ENCODE measurements around the gene KIAA0513. TPM values are rescaled to one million over a fixed set of nuclear protein-coding genes. Genes with fewer than 3 reads are reported as not detected.

KIAA0513 gene
- total RNA-seq, 2 experiments from 2014 or later, result 7.1 TPM

DNA sequence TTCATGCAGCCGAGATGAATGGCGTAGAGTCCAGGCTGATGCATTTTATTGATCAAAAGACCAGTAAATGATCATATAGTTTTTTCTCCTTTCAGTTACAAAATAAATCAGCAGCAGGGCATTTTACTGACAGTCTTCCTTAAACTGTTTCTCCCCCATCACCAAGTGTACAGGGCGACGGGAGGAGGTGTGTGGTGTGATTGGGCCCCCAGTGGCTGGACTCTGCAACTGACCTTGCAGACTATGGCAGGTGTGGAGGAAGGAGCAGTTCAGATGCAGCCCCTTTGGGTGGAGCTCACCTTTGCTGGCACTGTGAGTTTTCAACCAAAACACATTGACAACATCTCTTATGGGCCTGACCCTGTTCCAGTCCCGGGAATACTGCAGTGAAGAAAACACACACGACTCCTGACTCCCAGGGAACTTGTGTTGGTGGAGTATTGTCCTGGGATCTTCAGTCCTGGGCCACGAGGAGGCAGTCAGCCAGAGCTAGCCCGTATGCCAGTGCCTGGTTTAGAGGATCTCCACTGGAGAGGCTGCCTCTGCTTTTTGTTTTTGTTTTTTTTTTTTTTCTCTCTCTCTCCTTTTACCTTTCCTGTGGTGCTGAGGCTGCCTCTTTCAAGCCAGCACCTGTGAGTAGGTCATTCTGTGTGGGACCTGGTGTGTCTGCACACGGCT is 29.8 kb downstream of the KIAA0513 start:
- POLR2A ChIA-PET, result no interaction called here
- CTCF ChIA-PET, result interaction anchor here (0.6 to 2.7 kb wide), 2 partner anchors 29 to 66 kb away, joined by 3 to 10 read pairs; no protein-coding TSS in a partner anchor

DNA sequence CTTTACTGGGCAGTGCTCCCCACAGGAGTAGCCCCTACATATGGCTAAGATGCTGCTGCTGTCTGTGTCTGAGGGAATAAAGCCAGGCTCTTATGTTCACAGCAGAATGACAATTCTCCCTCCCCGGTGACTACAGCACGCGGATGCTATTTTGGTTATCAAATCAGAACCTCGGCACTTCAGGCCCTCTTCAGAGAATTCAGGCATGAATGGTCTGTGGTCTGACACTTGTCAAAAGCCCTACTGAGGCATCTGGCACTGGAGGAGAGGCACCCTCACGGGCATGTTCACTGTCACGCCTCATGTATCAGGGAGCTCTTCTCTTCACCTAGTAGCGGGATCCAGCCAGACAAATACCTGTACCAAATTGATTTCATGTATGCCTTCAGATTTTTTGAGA is 30.4 kb downstream of the KIAA0513 start:
- ChIA-PET POLR2A (no interaction called here), CTCF (interaction anchor here (0.6 to 2.7 kb wide), 2 partner anchors 28 to 65 kb away, joined by 3 to 10 read pairs; no protein-coding TSS in a partner anchor)

DNA sequence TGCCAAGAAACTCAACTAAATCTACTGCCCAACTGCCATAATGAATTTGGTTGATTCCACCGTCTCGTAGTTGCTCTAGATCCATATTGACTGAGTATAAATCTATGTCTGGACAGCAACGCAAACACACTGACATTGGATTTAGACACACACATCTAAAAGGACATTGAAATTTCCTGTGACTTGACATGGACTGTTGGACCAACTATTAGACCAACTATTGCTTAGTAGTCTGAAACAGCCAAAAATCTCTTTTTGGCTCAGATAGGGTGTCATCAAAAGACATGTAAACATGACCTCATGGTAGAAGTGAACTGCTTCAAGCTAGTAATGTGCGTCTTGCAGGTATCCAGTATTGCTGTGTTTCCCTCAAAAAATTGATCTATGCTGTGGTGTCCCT is 31.3 kb downstream of the KIAA0513 start:
- POLR2A ChIA-PET, result no interaction called here

DNA sequence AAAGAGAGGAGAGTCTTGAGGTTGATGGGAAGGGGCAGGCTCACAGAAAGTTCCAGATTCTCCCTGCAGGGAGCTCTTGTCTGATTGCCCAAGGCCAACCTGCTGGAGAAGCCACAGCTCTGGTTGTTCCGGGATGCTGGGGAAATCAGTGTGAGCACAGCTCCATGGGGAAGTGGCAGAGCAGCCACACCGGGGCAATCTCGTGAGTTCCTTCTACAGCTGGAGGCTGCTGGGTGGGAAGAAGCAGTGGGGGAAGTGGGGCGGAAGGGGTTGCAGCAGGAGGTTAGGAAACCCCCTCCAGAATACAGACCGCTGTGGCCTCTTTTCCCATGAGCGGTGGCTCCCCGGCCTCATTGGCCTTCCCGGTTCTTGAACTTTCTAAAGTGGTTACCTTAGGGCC is 34.0 kb downstream of the KIAA0513 start:
- ChIA-PET POLR2A (no interaction called here), CTCF (interaction anchor here (1.7 kb wide), 1 partner anchor 25 kb away, joined by 5 read pairs; no protein-coding TSS in a partner anchor)

More for the DNA sequence above, 31.3 kb downstream of the KIAA0513 start:
- CTCF ChIA-PET, result interaction anchor here (2.7 kb wide), 1 partner anchor 27 kb away, joined by 10 read pairs; no protein-coding TSS in a partner anchor

DNA sequence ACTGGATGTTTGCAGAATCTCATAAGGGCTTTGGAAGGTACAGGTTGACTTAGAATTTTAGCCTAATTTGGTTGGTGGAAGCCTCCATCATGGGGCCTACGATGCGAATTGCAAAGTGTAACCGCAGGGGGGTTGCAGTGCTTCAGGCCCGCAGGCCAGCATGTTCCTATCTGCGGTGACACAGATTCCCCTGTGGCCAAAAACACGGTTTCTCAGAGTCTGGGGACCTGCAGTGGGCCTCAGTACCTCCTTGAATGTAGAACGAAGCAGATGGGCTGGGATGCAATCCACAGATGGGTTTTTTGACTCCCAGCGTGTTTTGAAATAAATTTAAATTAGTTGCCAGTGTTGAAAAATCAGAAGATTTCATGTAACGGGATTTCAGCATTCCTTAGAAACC is 34.7 kb downstream of the KIAA0513 start:
- CTCF ChIA-PET, result interaction anchor here (1.7 kb wide), 1 partner anchor 24 kb away, joined by 5 read pairs; no protein-coding TSS in a partner anchor
- POLR2A ChIA-PET, result no interaction called here

DNA sequence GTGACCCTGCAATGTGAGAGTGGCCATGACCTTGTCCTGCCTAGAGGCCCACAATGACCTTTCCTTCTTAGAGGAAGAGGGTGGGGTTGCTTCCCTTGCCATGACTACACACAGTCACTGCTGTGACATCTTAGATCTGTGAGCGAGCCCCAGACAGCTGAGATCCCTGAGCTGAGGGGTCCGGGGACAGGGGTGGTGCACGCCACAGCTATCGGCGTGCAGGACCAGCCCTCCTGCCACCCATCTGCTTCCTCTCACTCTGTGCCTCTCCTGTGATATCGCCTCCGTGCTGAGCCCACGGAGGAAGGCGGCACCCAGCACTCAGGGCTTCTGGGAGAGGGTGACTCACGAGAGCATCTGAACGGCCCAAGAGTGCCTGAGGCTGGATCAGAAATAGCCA is 35.2 kb downstream of the KIAA0513 start:
- CTCF ChIA-PET, result no interaction called here
- POLR2A ChIA-PET, result no interaction called here

DNA sequence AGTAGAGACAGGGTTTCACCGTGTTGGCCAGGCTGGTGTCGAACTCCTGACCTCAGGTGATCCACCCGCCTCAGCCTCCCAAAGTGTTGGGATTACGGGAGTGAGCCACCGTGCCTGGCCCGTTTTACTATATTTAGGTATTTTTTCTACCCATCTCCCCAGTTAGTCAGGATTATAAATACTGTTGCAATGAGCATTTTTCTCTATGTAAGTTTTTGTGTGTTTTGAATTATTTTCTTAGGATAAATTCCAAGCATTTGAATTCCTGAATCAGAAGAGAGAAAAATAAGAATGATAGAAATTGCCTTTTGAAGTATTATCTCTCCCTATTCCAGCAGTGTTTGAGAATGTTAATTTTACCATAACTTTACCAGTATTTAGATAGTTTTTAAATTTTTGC is 36.6 kb downstream of the KIAA0513 start:
- POLR2A ChIA-PET, result no interaction called here

DNA sequence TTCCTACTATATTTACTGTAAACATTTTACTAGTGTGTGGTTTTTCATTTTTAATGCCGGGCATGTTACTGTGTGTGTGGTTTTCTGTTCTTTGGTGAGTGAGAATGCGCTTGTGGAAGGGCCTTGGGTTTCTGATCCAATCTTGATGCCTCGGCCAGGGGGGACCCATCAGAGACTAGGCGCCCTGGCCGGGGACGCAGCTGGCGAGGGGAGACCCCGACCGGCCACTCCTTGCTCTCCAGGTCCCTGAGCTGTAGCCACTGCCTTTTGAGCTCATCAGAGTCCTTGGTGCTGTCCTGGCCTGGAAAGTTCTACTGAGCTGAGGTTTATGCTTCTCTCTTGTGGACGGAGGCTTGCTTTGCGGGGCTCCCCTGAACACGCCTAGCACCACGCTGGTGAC is 37.5 kb downstream of the KIAA0513 start:
- POLR2A ChIA-PET, result no interaction called here
- CTCF ChIA-PET, result interaction anchor here (1.3 kb wide), 1 partner anchor 9 kb away, joined by 7 read pairs; no protein-coding TSS in a partner anchor

More for the DNA sequence above, 36.6 kb downstream of the KIAA0513 start:
- CTCF ChIA-PET, result no interaction called here

DNA sequence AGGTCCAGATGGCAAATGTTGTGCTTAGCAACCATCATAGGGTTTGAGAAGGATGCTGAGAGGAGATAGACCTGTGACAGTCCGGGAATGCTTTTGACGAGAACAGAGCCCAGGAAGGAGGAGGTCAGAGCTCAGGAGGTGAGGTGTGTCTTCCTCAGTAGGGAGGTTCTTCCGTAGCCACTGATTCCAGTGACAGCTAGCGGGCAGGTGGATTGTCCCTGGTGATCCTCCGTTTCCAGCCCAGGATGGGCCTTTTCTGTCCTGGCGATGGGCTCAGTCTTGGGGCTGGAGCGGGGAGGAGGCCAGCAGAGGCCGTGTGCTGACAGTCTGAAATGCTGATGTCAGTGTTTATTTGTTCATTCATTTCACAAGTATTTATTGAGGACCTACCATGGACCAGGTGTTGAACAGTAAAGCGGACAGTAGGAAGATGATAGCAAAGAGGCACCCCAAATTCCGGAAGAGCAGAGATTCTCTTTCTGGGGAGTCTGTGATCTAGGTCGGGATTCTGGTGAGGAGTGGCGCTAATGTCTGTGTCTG is 38.8 kb downstream of the KIAA0513 start:
- CTCF ChIA-PET, result no interaction called here
- POLR2A ChIA-PET, result no interaction called here

DNA sequence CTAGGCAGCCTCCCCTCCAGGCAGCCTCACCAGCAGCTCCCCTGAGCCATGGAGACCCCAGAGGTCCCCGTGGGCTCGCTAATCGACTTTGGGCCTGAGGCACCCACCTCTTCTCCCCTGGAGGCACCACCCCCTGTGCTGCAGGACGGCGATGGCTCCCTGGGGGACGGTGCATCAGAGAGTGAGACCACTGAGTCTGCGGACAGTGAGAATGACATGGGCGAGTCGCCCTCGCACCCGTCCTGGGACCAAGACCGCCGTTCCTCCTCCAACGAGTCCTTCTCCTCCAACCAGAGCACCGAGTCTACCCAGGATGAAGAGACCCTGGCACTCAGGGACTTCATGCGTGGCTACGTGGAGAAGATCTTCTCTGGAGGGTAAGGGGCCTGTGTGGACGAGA is 39.4 kb downstream of the KIAA0513 start:
- ChIA-PET CTCF (no interaction called here), POLR2A (no interaction called here)

DNA sequence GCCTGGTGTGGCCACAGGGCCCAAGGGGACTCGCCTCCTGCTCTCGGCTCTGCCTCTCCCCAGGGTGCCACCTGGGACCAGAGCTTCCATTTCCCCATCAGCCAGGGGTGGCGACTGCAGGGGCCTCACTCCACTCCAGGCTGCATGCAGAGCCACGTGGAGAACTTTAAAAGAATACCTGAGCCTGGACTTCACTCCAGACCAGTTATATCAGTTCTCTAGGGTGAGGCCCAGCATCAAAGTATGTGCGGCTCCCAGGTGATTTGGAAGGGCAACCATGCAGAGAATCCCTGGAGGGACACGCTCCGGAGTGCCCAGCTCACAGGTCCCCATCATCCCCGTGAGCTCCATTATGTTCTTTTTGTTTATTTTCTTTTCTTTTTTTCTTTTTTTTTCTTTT is 39.8 kb downstream of the KIAA0513 start:
- POLR2A ChIA-PET, result no interaction called here
- CTCF ChIA-PET, result no interaction called here

DNA sequence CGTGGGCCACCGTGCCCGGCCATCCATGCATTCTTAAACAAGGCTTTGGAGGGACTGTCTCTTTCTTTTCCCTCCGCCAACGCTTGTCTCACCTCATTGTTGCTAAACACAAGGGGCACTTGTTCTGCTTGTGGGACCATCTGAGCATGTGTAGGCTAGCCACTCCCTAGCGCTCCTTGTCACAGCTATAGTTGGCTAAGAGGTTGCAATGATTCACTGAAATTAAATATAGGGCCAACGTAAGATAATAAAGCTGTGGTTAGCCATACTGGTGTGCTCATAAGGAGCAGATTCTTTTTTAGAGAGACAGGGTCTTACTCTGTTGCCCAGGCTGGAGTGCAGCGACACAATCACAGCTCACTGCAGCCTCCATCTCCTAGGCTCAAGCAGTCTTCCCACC is 41.2 kb downstream of the KIAA0513 start:
- CTCF ChIA-PET, result interaction anchor here (0.8 kb wide), 1 partner anchor 19 kb away, joined by 3 read pairs; no protein-coding TSS in a partner anchor
- POLR2A ChIA-PET, result no interaction called here

DNA sequence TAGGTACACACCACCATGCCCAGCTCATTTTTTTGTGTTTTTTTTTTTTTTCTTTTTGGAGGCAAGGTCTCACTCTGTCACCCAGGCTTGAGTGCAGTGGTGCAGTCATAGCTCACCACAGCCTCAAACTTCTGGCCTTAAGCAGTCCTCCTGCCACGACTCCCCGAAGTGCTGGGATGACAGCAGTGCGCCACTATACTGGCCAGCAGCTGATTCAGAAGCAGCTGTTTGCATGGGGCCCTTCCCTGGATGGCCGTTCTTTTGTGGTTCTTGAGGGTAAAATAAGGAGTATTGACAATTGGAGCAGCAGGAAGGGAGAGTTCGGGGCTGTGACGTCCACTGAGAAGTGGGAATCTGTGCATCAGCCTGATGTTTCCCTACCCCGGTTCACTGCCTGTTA is 41.6 kb downstream of the KIAA0513 start:
- ChIA-PET CTCF (interaction anchor here (0.8 kb wide), 1 partner anchor 18 kb away, joined by 3 read pairs; no protein-coding TSS in a partner anchor), POLR2A (no interaction called here)

DNA sequence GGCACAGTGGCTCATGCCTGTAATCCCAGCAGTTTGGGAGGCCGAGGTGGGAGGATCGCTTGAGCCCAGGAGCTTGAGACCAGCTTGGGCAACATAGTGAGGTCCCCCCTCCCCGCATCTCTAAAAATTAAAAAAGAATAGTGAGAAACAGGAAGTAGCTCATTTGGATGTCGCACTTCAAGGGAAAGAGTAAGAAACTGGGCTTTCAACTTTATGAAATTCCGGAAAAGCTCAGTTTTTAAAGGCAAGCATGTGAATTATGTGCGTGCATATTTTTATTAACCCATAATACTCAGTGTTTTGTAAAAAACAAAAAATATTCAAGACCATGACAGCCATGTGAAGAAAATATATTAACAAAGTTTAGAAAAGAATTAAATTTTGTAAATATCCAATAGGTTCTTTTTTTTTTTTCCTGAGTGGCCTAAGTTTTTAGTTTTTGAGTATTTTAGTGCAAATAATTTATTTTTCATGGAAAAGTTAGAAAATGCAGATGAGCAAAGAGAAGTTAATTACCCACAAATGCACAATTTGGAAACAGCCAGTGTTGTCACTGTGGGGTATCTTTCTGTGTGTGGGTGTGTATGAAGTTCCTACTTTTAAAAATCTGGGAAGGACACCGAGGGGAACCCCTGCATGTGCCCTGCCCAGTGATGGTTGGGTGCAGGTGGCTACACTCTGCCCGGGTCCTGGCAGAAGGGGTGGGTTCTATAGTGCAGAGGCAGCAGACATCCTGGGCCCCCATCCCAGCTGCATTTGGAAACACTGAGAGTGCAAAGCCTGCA is 44.7 kb downstream of the KIAA0513 start:
- ChIA-PET POLR2A (no interaction called here), CTCF (no interaction called here)

DNA sequence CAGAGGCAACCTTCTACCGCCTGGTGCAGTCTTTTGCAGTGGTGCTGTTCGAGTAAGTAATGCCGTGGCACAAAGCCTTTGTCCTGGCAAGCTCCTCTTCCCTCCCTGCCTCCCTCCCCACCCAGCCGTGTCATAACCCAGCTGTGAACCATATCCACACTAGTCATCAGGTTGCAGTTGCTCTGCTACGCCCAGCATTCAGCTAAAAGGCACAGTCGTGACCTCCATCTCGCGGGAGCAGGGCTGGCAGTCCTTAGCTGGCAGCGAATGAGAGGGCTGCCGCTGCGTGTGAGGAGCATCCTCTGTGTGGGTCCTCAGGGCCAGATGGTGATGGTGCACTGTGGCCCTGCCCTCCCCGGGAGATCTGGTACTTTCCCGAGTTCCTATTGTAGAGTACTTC is 45.4 kb downstream of the KIAA0513 start:
- CTCF ChIA-PET, result no interaction called here
- POLR2A ChIA-PET, result no interaction called here

DNA sequence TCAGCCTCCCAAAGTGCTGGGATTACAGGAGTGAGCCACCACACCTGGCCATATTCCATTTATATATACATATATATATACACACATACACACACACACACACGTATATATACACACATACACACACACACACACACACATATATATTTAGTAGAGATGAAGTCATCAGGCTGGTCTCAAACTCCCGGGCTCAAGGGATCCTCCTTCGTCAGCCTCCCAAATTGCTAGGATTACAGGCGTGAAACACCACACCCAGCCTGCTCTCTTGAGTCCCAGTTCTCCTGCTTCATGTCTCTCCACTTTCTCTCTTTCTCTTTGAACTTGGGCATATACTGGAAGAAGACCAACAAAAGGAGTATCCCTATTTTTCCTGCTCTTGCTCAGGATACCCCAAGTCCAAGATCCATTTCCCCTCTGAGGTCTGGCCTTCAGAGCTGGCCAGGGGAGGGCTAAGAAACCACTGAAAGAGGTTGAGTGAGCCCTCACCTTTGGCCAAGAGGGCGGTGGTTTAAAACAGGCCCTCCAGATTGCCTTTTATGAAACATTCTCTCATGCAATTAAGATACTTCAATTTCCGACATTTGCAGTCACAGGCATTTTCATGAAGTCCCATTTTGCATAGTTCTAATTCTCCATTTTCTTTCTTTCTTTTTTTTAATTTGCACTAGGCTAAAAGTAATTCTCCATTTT is 46.8 kb downstream of the KIAA0513 start:
- CTCF ChIA-PET, result no interaction called here
- POLR2A ChIA-PET, result no interaction called here

DNA sequence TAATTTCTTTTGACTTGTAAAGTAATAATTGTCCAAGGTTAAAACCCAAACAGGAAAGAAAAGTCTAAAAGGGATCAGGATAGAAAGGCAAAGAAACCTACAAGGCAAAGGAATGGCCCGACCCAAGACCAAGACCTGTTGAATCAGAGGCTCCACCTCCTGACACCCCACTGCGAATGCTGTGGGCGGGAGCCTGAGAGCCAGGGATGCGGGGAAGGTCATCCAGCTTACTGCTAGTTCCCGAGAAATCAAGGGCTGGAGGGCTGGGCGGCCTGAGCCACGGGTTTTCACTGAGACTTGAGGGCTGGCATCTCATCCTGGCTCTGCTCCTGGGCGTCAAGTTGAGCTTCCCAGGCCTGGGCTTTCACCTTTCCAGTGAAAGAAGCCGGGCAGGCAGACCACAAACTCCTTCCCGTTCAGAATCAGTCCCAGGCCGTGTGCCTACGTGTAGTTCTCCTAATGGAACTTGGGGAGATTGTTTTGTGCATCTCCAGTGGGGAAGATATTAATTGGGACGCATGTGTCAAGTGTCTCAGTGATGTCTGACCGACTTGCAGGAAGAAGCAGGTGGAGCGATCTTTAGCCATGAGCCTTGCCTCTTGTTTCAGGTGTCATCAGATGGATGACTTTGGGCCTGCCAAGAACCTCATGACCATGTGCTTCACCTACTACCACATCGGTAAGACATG is 47.8 kb downstream of the KIAA0513 start:
- ChIA-PET POLR2A (no interaction called here), CTCF (interaction anchor here (0.7 kb wide), 1 partner anchor 11 kb away, joined by 3 read pairs; no protein-coding TSS in a partner anchor)

DNA sequence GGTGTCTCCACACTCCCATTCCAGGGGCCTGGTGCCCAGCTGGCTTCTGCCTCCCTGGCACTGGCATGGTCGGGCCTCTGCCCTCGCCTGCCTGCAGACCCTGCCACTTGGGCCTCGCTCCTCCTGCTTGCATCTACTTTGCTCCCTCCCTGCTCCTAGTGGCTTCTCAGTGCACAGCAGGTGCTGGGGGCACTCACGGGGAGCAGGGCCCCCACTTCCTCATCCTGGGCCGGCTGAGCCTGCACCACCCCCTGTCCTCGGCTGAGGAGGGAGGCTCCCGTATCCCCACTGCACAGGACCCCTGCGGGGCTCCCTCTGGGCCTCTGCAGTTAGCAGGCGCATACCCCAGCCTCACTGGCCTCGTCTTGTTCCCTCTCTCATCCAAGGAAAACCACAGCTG is 49.4 kb downstream of the KIAA0513 start:
- POLR2A ChIA-PET, result no interaction called here

DNA sequence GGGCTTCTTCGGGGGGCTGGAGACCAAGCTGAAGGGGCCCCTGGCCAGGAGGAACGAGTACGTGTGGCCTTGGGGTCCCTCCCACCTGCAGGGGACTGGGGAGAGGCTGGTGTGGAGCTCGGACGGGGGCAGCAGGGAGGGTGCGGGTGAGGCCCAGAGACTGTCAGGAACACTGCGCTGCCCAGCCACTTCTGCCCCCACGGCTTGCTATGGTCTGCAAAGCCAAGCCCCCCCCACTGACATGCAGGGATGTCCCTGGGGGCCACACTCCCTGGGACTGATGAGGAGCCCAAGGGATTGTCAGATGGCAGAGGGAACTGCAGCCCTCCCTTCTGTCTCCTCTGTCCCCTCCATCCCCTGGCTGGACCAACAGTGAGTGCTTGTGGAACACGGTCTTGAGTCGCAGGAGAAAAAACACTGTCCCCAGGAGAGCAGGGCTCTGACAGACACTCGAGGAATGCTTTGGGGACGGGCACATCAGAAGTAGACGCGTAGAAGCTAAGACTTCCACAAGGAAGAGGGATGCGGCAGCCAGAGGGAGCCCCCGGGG is 50.1 kb downstream of the KIAA0513 start:
- CTCF ChIA-PET, result no interaction called here
- POLR2A ChIA-PET, result no interaction called here

More for the DNA sequence above, 49.4 kb downstream of the KIAA0513 start:
- CTCF ChIA-PET, result no interaction called here

Measured in activated CD8-positive, alpha-beta memory T cell treated with anti-CD3 and anti-CD28 coated beads for 36 hours (primary cell).